Measurements from ENCODE around the gene DUSP11.
"Not testable (repeated sequence)": the region's sequence is repeated elsewhere in the genome, so short reads cannot be mapped to it uniquely, and the experiment has no call there.

The DUSP11 gene

DNA sequence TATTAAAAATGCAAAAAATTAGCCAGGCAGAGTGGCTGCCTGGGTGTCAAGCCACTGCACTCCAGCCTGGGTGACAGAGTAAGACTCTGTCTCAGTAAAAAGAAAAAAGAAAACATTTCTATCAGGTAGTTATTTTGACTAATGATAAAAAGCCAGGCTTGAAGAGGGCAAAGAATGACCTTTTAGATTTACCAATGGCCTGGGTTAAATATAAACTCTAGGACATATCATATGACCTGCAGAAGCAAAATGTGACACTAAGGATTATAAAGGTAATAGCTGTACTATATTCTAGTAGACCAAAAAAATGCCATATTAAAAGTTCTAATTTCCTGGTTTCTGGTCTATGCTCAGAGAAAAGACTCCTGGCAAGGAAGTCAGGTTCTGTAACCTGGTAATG lies 32.7 kb upstream of the DUSP11 start:
- no peaks in the 10 kb centered on the region for H3K9me2 ChIP-seq (replicated peaks; ENCODE audit: control insufficient read depth, low read length)
- H3K4me3 ChIP-seq (ENCODE audit: low read length): no peak overlapping the region
- H3K79me2 ChIP-seq (ENCODE audit: control insufficient read depth, low read length): no peaks in the 10 kb centered on the region
- H3K4me2 ChIP-seq (ENCODE audit: low read length): no peak overlapping the region
- H3K9me3 ChIP-seq (ENCODE audit: control insufficient read depth, insufficient read depth, low read length): no peaks in the 10 kb centered on the region
- H3K27me3 ChIP-seq (ENCODE audit: control insufficient read depth, low read length): peaks cover 13% of the 10 kb centered on the region
- no peaks in the 10 kb centered on the region for H4K20me1 ChIP-seq (ENCODE audit: control insufficient read depth, insufficient read depth, low read depth, low read length)
- no peaks in the 10 kb centered on the region for H3K36me3 ChIP-seq (ENCODE audit: control insufficient read depth, low read length)
- no peak for TF ChIP-seq EZH2phosphoT487 (IDR thresholded peaks at IDR 0.05; ENCODE audit: borderline replicate concordance, low read length)
- TF ChIP-seq, protein P1, sequence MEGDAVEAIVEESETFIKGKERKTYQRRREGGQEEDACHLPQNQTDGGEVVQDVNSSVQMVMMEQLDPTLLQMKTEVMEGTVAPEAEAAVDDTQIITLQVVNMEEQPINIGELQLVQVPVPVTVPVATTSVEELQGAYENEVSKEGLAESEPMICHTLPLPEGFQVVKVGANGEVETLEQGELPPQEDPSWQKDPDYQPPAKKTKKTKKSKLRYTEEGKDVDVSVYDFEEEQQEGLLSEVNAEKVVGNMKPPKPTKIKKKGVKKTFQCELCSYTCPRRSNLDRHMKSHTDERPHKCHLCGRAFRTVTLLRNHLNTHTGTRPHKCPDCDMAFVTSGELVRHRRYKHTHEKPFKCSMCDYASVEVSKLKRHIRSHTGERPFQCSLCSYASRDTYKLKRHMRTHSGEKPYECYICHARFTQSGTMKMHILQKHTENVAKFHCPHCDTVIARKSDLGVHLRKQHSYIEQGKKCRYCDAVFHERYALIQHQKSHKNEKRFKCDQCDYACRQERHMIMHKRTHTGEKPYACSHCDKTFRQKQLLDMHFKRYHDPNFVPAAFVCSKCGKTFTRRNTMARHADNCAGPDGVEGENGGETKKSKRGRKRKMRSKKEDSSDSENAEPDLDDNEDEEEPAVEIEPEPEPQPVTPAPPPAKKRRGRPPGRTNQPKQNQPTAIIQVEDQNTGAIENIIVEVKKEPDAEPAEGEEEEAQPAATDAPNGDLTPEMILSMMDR (IDR thresholded peaks at IDR 0.05; ENCODE audit: low read depth, low read length, poor library complexity, severe bottlenecking): no peak
- no peaks in the 10 kb centered on the region for H3F3A ChIP-seq (ENCODE audit: control insufficient read depth, insufficient read depth)
- no peaks in the 10 kb centered on the region for H3K4me1 ChIP-seq (ENCODE audit: control insufficient read depth, low read length)
- H3K27ac ChIP-seq (ENCODE audit: low read depth, low read length): no peak overlapping the region

DNA sequence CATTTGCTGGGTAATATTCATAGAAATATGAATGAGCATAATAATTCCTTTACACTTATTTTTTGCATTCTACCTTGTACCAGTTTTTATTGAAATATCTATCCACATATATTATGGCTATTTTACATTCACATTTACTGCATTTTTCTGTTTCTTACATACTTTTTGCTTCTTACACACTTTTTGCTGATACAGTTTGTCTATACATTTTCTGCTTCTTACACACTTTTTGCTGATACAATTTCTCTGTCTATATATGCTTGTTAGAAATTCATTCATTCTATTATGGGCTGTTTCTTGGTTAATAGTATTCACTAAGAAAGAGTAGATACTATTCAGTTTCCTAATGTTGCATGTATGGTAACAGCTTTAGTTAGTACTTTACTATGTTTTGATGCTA lies 32.0 kb upstream of the DUSP11 start:
- no peak overlapping the region for H3K4me2 ChIP-seq (ENCODE audit: low read length)
- no peaks in the 10 kb centered on the region for H3K36me3 ChIP-seq (ENCODE audit: control insufficient read depth, low read length)
- H3K4me1 ChIP-seq (ENCODE audit: control insufficient read depth, low read length): no peaks in the 10 kb centered on the region

DNA sequence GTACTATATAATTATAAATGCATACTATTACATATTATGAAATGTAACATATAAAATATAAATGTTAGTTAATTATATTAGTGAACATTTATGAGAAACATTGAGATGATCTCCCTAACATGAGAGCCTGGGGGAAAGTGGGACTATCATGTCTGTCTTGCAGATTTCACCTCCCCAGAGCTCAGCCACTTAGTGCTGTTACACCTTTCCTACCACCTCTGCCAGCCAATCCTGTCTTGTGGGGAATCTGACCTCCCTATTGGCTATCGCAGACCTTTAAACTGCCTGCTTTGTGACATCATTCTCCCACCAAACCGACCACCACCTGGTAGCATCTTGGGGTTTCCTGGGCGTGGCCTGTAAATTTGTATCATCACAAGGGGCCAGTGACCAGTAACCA lies 4.0 kb upstream of the DUSP11 start, which contains the start of gene C2orf78:
TSS of gene C2orf78 (plus strand) at position 301 of the 400 bp plus-strand sequence. CDS start 127 bp downstream, outside the sequence.
- not testable (repeated sequence) for H3K4me2 ChIP-seq (ENCODE audit: low read length); H3K27ac ChIP-seq (ENCODE audit: low read depth, low read length); H3K9me2 ChIP-seq (replicated peaks; ENCODE audit: control insufficient read depth, low read length); H3K4me1 ChIP-seq (ENCODE audit: control insufficient read depth, low read length); H3F3A ChIP-seq (ENCODE audit: control insufficient read depth, insufficient read depth); H3K9me3 ChIP-seq (ENCODE audit: control insufficient read depth, insufficient read depth, low read length); H3K27me3 ChIP-seq (ENCODE audit: control insufficient read depth, low read length); H3K4me3 ChIP-seq (ENCODE audit: low read length); H3K36me3 ChIP-seq (ENCODE audit: control insufficient read depth, low read length); H4K20me1 ChIP-seq (ENCODE audit: control insufficient read depth, insufficient read depth, low read depth, low read length)
- H3K79me2 ChIP-seq (ENCODE audit: control insufficient read depth, low read length): peaks cover 10% of the 10 kb centered on the region

More for the DNA sequence above, 32.0 kb upstream of the DUSP11 start:
- Histone ChIP-seq H3K27ac (ENCODE audit: low read depth, low read length) (no peak overlapping the region), H3K27me3 (ENCODE audit: control insufficient read depth, low read length) (peaks cover 13% of the 10 kb centered on the region), H4K20me1 (ENCODE audit: control insufficient read depth, insufficient read depth, low read depth, low read length) (no peaks in the 10 kb centered on the region), H3K4me3 (ENCODE audit: low read length) (no peak overlapping the region), H3K79me2 (ENCODE audit: control insufficient read depth, low read length) (no peaks in the 10 kb centered on the region), H3K9me3 (ENCODE audit: control insufficient read depth, insufficient read depth, low read length) (no peaks in the 10 kb centered on the region), H3F3A (ENCODE audit: control insufficient read depth, insufficient read depth) (no peaks in the 10 kb centered on the region), H3K9me2 (replicated peaks; ENCODE audit: control insufficient read depth, low read length) (no peaks in the 10 kb centered on the region)
- TF ChIP-seq, protein P1 (IDR thresholded peaks at IDR 0.05; ENCODE audit: low read depth, low read length, poor library complexity, severe bottlenecking): no peak
- TF ChIP-seq EZH2phosphoT487 (IDR thresholded peaks at IDR 0.05; ENCODE audit: borderline replicate concordance, low read length): no peak

DNA sequence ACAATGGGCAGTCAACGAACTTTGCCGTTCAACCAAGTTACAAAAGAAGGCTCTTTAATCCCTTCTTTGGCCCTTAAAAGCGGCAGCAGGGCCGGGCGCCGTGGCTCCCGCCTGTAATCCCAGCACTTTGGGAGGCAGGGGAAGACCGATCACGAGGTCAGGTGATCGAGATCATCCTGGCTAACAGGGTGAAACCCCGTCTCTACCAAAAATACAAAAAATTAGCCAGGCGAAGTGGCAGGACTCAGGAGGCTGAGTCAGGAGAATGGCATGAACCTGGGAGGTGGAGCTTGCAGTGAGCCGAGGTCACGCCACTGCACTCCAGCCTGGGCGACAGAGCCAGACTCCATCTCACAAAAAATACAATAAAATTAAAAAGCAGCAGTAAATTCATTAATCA lies 3.5 kb upstream of the DUSP11 start:
- not testable (repeated sequence) for H3K27ac ChIP-seq (ENCODE audit: low read depth, low read length)

More for the DNA sequence above, 3.5 kb upstream of the DUSP11 start:
- not testable (repeated sequence) for H3K9me2 ChIP-seq (replicated peaks; ENCODE audit: control insufficient read depth, low read length); H3K27me3 ChIP-seq (ENCODE audit: control insufficient read depth, low read length); H3F3A ChIP-seq (ENCODE audit: control insufficient read depth, insufficient read depth); H3K36me3 ChIP-seq (ENCODE audit: control insufficient read depth, low read length); H3K9me3 ChIP-seq (ENCODE audit: control insufficient read depth, insufficient read depth, low read length); H4K20me1 ChIP-seq (ENCODE audit: control insufficient read depth, insufficient read depth, low read depth, low read length); H3K4me3 ChIP-seq (ENCODE audit: low read length); H3K4me2 ChIP-seq (ENCODE audit: low read length)
- peaks cover 13% of the 10 kb centered on the region for H3K4me1 ChIP-seq (ENCODE audit: control insufficient read depth, low read length)
- peaks cover 15% of the 10 kb centered on the region for H3K79me2 ChIP-seq (ENCODE audit: control insufficient read depth, low read length)

All from DOHH2 (cell line).